Measurements from ENCODE around the gene PGBD2.
A peak's percentile ranks its signal among the peaks of the same experiment; 100 is the strongest.

The PGBD2 gene

DNA sequence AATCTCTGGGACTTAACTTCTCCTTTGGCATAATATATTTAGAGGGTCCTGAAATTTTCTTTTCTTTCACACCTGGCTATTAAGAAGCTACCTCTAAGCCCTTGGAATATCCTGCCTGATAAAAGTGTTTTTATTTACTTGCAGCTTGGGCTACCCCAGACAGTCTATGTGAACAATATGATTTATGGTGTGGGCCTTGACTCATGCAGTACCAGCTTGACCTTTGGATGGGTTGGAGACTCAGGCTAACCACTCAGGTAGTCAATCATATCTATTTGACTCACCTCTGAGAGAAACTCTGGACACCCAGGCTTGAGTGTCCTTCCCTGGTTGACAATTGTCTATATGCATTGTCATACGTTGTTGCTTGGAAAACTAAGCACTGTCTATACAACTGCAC lies 13.4 kb upstream of the PGBD2 start:
- Histone ChIP-seq H2AFZ (ENCODE audit: low read depth) (no peak overlapping the region), H3K4me3 (IDR thresholded peaks at IDR 0.05; ENCODE audit: insufficient read depth, low read depth, low read length) (no peak overlapping the region), H3K79me2 (ENCODE audit: insufficient read depth, low read depth) (no peaks in the 10 kb centered on the region), H3K4me2 (no peak overlapping the region), H3K27me3 (ENCODE audit: insufficient read depth, low read depth) (no peaks in the 10 kb centered on the region), H3K36me3 (ENCODE audit: insufficient read depth) (no peaks in the 10 kb centered on the region), H3K9ac (no peak overlapping the region), H3K4me1 (ENCODE audit: low read depth, poor library complexity, severe bottlenecking) (no peaks in the 10 kb centered on the region), H4K20me1 (ENCODE audit: insufficient read depth) (no peaks in the 10 kb centered on the region), H3K27ac (no peak overlapping the region)
- TF ChIP-seq, protein P1, sequence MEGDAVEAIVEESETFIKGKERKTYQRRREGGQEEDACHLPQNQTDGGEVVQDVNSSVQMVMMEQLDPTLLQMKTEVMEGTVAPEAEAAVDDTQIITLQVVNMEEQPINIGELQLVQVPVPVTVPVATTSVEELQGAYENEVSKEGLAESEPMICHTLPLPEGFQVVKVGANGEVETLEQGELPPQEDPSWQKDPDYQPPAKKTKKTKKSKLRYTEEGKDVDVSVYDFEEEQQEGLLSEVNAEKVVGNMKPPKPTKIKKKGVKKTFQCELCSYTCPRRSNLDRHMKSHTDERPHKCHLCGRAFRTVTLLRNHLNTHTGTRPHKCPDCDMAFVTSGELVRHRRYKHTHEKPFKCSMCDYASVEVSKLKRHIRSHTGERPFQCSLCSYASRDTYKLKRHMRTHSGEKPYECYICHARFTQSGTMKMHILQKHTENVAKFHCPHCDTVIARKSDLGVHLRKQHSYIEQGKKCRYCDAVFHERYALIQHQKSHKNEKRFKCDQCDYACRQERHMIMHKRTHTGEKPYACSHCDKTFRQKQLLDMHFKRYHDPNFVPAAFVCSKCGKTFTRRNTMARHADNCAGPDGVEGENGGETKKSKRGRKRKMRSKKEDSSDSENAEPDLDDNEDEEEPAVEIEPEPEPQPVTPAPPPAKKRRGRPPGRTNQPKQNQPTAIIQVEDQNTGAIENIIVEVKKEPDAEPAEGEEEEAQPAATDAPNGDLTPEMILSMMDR (conservative IDR thresholded peaks at IDR 0.05; ENCODE audit: low read depth, low read length), result no peak

DNA sequence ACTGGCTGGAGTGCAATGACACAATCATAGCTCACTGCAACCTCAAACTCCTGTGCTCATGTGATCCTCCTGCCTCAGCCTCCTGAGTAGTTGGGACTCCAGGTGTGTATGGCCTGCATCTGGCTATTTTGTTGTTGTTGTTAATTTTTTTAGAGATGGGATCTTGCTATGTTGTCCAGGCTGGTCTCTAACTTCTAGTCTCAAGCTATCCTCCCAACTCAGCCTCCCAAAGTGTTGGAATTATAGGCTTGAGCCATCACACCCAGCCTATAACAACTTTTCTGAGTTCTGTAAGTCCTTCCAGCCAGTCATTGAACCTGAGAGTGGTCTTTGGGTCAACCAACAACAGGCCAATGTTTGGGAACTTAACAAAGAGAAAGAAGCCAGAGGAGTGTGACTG lies 11.2 kb upstream of the PGBD2 start:
- H3K36me3 ChIP-seq (ENCODE audit: insufficient read depth), result no peaks in the 10 kb centered on the region
- no peak overlapping the region for H3K4me3 ChIP-seq (IDR thresholded peaks at IDR 0.05; ENCODE audit: insufficient read depth, low read depth, low read length)
- H3K79me2 ChIP-seq (ENCODE audit: insufficient read depth, low read depth), result no peaks in the 10 kb centered on the region
- TF ChIP-seq, protein P1 (conservative IDR thresholded peaks at IDR 0.05; ENCODE audit: low read depth, low read length), result no peak
- H3K27me3 ChIP-seq (ENCODE audit: insufficient read depth, low read depth), result no peaks in the 10 kb centered on the region
- H3K27ac ChIP-seq, result no peak overlapping the region
- no peak overlapping the region for H3K9ac ChIP-seq
- no peaks in the 10 kb centered on the region for H3K4me1 ChIP-seq (ENCODE audit: low read depth, poor library complexity, severe bottlenecking)
- H2AFZ ChIP-seq (ENCODE audit: low read depth), result no peak overlapping the region
- no peaks in the 10 kb centered on the region for H4K20me1 ChIP-seq (ENCODE audit: insufficient read depth)
- H3K4me2 ChIP-seq, result no peak overlapping the region

DNA sequence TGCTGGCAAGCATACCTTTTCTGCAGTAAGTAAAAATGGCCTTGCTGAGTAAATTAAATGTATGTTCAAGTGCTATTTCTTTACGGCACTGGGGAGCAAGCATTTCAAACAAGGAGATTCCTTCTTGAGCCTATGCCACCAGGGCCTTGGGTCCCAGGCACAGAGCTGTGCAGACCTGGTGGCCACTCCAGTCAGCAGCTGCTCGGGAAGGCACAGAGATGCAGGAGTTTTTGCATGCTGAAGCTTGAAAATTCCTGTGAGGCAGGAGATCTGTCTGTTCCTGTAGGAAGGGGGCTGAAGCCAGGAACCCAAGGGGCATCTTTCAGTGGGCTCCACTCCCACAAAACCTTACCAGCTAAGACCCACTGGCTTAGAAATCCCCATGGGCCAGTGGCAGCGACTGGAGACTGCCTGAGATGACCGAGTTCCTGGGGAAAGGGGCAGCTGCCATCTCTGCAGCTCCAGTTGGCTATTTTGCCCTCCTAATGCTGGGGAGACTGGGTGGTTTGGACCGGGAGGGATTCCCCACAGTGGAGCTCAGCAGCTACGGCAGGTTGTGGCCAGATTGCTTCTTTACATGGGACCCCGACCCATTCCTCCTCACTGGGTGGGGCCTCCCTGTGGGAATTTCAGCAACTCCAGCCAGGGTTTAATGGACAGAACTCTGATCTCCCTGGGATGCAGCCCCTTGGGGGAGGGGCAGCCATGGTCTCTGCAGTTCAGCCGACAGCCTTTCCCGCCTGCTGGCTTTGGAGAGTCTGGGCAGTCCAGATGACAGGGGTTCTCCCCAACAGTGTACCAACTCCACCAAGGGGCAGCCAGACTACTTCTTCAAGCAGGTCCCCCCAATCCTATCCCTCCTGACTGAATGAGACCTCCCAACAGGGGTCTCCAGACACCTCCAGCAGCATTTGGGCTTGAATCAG lies 8.4 kb upstream of the PGBD2 start:
- H3K4me3 ChIP-seq (IDR thresholded peaks at IDR 0.05; ENCODE audit: insufficient read depth, low read depth, low read length), result no peak overlapping the region
- no peaks in the 10 kb centered on the region for H3K36me3 ChIP-seq (ENCODE audit: insufficient read depth)
- no peaks in the 10 kb centered on the region for H3K79me2 ChIP-seq (ENCODE audit: insufficient read depth, low read depth)
- H3K27me3 ChIP-seq (ENCODE audit: insufficient read depth, low read depth), result no peaks in the 10 kb centered on the region
- no peak overlapping the region for H3K27ac ChIP-seq
- H3K9ac ChIP-seq, result no peak overlapping the region
- TF ChIP-seq, protein P1 (conservative IDR thresholded peaks at IDR 0.05; ENCODE audit: low read depth, low read length), result no peak
- H2AFZ ChIP-seq (ENCODE audit: low read depth), result no peak overlapping the region
- H3K4me1 ChIP-seq (ENCODE audit: low read depth, poor library complexity, severe bottlenecking), result peaks cover 13% of the 10 kb centered on the region
- H3K4me2 ChIP-seq, result no peak overlapping the region
- H4K20me1 ChIP-seq (ENCODE audit: insufficient read depth), result no peaks in the 10 kb centered on the region

DNA sequence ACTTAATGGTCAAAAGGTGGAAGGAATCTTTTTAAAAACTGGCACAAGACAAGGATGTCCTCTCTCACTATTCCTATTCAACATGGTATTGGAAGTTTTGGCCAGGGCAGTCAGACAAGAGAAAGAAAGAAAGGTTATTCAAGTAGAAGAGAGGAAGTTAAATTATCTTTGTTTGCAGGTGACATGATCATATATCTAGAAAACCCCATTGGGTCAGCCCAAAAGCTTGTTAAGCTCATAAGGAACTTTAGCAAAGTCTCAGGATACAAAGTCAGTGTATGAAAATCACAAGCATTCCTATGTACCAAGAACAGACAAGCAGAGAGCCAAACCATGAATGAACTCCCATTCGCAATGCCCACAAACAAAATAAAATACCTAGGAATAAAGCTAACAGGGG lies 5.4 kb upstream of the PGBD2 start:
- no peak overlapping the region for H3K27ac ChIP-seq
- no peaks in the 10 kb centered on the region for H3K27me3 ChIP-seq (ENCODE audit: insufficient read depth, low read depth)
- H3K9ac ChIP-seq, result no peak overlapping the region
- H3K79me2 ChIP-seq (ENCODE audit: insufficient read depth, low read depth), result no peaks in the 10 kb centered on the region
- peak overlapping the region; percentile 41; the same call in 1 of the 2 replicates for H3K4me2 ChIP-seq
- TF ChIP-seq, protein P1 (conservative IDR thresholded peaks at IDR 0.05; ENCODE audit: low read depth, low read length), result no peak
- no peak overlapping the region for H2AFZ ChIP-seq (ENCODE audit: low read depth)
- H4K20me1 ChIP-seq (ENCODE audit: insufficient read depth), result no peaks in the 10 kb centered on the region
- peaks cover 23% of the 10 kb centered on the region for H3K4me1 ChIP-seq (ENCODE audit: low read depth, poor library complexity, severe bottlenecking)
- no peak overlapping the region for H3K4me3 ChIP-seq (IDR thresholded peaks at IDR 0.05; ENCODE audit: insufficient read depth, low read depth, low read length)
- no peaks in the 10 kb centered on the region for H3K36me3 ChIP-seq (ENCODE audit: insufficient read depth)
